K562 (cell line): ENCODE measurements around the gene SHFL. TPM values are rescaled to one million over a fixed set of nuclear protein-coding genes. Genes with fewer than 3 reads are reported as not detected.
A peak's percentile ranks its signal among the peaks of the same experiment; 100 is the strongest.

ENCODE experiments used
- ARID2 ChIP-seq: fragments of 450-650 bp; IDR thresholded peaks from 2 replicates; pipeline ENCODE4 v1.6.1; 2017; ENCODE audit warnings: antibody characterized with exemption, mild to moderate bottlenecking
- MEF2D ChIP-seq: conservative IDR thresholded peaks from 2 replicates; pipeline ENCODE4 v1.6.1; 2016; ENCODE audit warnings: low read depth, missing genetic modification characterization, missing compliant biosample characterization
- MYNN ChIP-seq, 2 experiments: sonication (generic); formaldehyde crosslinking in 1 of 2; IDR thresholded peaks; 2 replicates each; pipeline versions ENCODE4 v1.5.0 to v1.6.1; 2016 to 2020; ENCODE audit warnings: antibody characterized with exemption in 1 of 2, missing genetic modification reagents in 1 of 2
- NR3C1 ChIP-seq: sonication (generic); formaldehyde crosslinking; IDR thresholded peaks from 2 replicates; pipeline ENCODE4 v1.8.1; 2022; ENCODE audit warnings: missing genetic modification reagents
- NUFIP1 ChIP-seq: fragments of 450-650 bp; IDR thresholded peaks from 2 replicates; pipeline ENCODE4 v1.6.1; 2018; ENCODE audit not compliant: partially characterized antibody
- SMARCA4 ChIP-seq: fragments of 450-650 bp; IDR thresholded peaks from 2 replicates; pipeline ENCODE4 v1.6.1; 2016
- SMARCC2 ChIP-seq: fragments of 450-650 bp; IDR thresholded peaks from 2 replicates; pipeline ENCODE4 v1.6.1; 2017; ENCODE audit warnings: antibody characterized with exemption, moderate library complexity, mild to moderate bottlenecking, low read depth
- SREBF2 ChIP-seq: sonication (generic); formaldehyde crosslinking; IDR thresholded peaks from 2 replicates; pipeline ENCODE4 v1.4.0; 2020; ENCODE audit warnings: mild to moderate bottlenecking, missing genetic modification reagents
- TBP ChIP-seq: optimal IDR thresholded peaks from 2 replicates; pipeline ENCODE3; 2011; ENCODE audit warnings: low read depth, low read length, improper control_type of control experiment
- TRIM28 ChIP-seq: fragments of 450-650 bp; IDR thresholded peaks from 2 replicates; pipeline ENCODE4 v1.6.1; 2017
- ZNF232 ChIP-seq: sonication (generic); formaldehyde crosslinking; IDR thresholded peaks from 2 replicates; pipeline ENCODE4 v1.8.0; 2022; ENCODE audit warnings: mild to moderate bottlenecking, missing genetic modification reagents
- ZNF431 ChIP-seq: sonication (generic); formaldehyde crosslinking; IDR thresholded peaks from 2 replicates; pipeline ENCODE4 v1.8.0; 2022; ENCODE audit warnings: mild to moderate bottlenecking, missing genetic modification reagents
- polyA plus RNA-seq, 8 experiments: library from polyadenylated mRNA; depleted of rRNA in 4 of 8; stranded (reverse) in 5 of 8; unstranded in 3 of 8; fragments of >200 nt; fragmentation: Nextera tagmentation in 2 of 8; fragmentation: Illumina TruSeq in 1 of 8; extraction: Ambion mirVana in 2 of 8; extraction: Trizol in 1 of 8; gene quantifications; 2 replicates each; pipeline versions ENCODE4 v1.2.1 to v1.2.3, GENCODE V29; 2011 to 2014; ENCODE audit warnings: inconsistent platforms in 1 of 8, missing spikeins in 1 of 8
- total RNA-seq, 7 experiments: library from RNA; depleted of rRNA in 6 of 7; stranded (reverse); fragments of >200 nt in 6 of 7; fragmentation: Illumina TruSeq in 2 of 7; extraction: Trizol in 2 of 7; gene quantifications; 2 replicates each; pipeline versions ENCODE4 v1.2.1 to v1.2.3, GENCODE V29; 2011 to 2021; ENCODE audit warnings: low replicate concordance in 1 of 7
- TF ChIP-seq, protein P1 (sequence below): fragments of 250-450 bp; sonication (Bioruptor Pico); IDR thresholded peaks from 2 replicates; pipeline ENCODE4 v1.5.0; 2020; ENCODE audit warnings: mild to moderate bottlenecking, borderline replicate concordance
- TF ChIP-seq, protein P2 (sequence below): sonication (generic); formaldehyde crosslinking; IDR thresholded peaks from 2 replicates; pipeline ENCODE4 v1.8.1; 2023; ENCODE audit warnings: mild to moderate bottlenecking, missing genetic modification reagents
- TF ChIP-seq, protein P3 (sequence below): fragments of 250-450 bp; sonication (Bioruptor Pico); IDR thresholded peaks from 2 replicates; pipeline ENCODE4 v1.5.1; 2021; ENCODE audit warnings: mild to moderate bottlenecking
- TF ChIP-seq, protein P4 (sequence below): fragments of 250-450 bp; sonication (Bioruptor Pico); IDR thresholded peaks from 2 replicates; pipeline ENCODE4 v1.5.0; 2021
- TF ChIP-seq, protein P5 (sequence below): fragments of 250-450 bp; sonication (Bioruptor Pico); IDR thresholded peaks from 2 replicates; pipeline ENCODE4 v1.5.0; 2021; ENCODE audit warnings: mild to moderate bottlenecking, moderate library complexity

SHFL gene
- total and polyA plus RNA-seq, 9 of the 15 experiments (the other 6 are each of a cell fraction or from before 2014, with no cell fraction given): 1.5 to 25.7 (median 13.0) TPM

DNA sequence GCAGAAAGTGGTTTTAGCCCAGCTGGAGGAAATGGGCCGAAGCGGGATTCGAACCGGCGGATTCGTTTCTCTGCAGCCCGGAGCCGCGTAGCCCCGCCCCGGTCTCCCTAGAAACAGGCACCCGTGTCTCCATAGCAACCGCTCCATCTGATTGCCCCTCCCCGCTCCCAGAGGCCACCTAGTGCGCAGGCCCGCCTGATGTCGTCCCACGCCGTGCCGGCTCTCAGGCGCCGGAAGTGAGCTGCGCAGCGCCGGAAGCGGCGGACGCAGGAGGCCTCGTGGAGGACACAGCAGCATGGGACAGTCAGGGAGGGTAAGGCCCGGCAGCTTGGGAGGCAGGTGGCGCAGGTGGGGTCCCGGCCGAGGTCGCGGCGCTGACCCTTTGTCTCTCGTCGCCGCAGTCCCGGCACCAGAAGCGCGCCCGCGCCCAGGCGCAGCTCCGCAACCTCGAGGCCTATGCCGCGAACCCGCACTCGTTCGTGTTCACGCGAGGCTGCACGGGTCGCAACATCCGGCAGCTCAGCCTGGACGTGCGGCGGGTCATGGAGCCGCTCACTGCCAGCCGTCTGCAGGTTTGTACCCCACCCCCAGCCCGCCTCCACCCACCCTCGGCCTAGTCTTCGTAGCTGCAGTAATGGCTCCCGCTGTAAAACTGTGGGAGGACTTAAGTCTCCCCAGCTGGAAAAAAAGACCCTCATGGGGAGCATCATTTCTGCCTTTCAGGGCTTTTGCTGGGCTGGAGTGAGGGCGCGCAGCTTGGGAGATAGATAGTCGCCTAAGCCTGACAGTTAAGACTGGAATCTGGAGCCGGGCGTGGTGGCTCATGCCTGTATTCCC is 20.2 kb downstream of the SHFL start, which contains the start of gene PPAN (continued):
- TF ChIP-seq SMARCC2 (no peak), ZNF431 (no peak), NR3C1 (CRISPR knock-in tag) (peak; percentile 75), ARID2 (no peak), TBP (no peak), SREBF2 (CRISPR knock-in tag) (no peak), ZNF232 (CRISPR knock-in tag) (no peak), TRIM28 (no peak), MEF2D (no peak), SMARCA4 (no peak), MYNN (IDR thresholded peaks at IDR 0.05) (peak; percentile 99), MYNN (CRISPR knock-in tag; IDR thresholded peaks at IDR 0.05) (no peak), NUFIP1 (no peak)
- TF ChIP-seq, protein P1, sequence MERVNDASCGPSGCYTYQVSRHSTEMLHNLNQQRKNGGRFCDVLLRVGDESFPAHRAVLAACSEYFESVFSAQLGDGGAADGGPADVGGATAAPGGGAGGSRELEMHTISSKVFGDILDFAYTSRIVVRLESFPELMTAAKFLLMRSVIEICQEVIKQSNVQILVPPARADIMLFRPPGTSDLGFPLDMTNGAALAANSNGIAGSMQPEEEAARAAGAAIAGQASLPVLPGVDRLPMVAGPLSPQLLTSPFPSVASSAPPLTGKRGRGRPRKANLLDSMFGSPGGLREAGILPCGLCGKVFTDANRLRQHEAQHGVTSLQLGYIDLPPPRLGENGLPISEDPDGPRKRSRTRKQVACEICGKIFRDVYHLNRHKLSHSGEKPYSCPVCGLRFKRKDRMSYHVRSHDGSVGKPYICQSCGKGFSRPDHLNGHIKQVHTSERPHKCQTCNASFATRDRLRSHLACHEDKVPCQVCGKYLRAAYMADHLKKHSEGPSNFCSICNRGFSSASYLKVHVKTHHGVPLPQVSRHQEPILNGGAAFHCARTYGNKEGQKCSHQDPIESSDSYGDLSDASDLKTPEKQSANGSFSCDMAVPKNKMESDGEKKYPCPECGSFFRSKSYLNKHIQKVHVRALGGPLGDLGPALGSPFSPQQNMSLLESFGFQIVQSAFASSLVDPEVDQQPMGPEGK (CRISPR knock-in tag): no peak
- TF ChIP-seq, protein P2, sequence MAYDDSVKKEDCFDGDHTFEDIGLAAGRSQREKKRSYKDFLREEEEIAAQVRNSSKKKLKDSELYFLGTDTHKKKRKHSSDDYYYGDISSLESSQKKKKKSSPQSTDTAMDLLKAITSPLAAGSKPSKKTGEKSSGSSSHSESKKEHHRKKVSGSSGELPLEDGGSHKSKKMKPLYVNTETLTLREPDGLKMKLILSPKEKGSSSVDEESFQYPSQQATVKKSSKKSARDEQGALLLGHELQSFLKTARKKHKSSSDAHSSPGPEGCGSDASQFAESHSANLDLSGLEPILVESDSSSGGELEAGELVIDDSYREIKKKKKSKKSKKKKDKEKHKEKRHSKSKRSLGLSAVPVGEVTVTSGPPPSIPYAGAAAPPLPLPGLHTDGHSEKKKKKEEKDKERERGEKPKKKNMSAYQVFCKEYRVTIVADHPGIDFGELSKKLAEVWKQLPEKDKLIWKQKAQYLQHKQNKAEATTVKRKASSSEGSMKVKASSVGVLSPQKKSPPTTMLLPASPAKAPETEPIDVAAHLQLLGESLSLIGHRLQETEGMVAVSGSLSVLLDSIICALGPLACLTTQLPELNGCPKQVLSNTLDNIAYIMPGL: peak; percentile 81; the same call in 1 of the 2 replicates
- TF ChIP-seq, protein P3, sequence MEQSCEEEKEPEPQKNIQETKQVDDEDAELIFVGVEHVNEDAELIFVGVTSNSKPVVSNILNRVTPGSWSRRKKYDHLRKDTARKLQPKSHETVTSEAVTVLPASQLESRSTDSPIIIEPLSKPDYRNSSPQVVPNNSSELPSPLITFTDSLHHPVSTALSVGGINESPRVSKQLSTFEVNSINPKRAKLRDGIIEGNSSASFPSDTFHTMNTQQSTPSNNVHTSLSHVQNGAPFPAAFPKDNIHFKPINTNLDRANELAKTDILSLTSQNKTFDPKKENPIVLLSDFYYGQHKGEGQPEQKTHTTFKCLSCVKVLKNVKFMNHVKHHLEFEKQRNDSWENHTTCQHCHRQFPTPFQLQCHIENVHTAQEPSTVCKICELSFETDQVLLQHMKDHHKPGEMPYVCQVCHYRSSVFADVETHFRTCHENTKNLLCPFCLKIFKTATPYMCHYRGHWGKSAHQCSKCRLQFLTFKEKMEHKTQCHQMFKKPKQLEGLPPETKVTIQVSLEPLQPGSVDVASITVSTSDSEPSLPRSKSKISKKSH (CRISPR knock-in tag): no peak
- TF ChIP-seq, protein P4, sequence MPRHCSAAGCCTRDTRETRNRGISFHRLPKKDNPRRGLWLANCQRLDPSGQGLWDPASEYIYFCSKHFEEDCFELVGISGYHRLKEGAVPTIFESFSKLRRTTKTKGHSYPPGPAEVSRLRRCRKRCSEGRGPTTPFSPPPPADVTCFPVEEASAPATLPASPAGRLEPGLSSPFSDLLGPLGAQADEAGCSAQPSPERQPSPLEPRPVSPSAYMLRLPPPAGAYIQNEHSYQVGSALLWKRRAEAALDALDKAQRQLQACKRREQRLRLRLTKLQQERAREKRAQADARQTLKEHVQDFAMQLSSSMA (CRISPR knock-in tag): no peak
- TF ChIP-seq, protein P5, sequence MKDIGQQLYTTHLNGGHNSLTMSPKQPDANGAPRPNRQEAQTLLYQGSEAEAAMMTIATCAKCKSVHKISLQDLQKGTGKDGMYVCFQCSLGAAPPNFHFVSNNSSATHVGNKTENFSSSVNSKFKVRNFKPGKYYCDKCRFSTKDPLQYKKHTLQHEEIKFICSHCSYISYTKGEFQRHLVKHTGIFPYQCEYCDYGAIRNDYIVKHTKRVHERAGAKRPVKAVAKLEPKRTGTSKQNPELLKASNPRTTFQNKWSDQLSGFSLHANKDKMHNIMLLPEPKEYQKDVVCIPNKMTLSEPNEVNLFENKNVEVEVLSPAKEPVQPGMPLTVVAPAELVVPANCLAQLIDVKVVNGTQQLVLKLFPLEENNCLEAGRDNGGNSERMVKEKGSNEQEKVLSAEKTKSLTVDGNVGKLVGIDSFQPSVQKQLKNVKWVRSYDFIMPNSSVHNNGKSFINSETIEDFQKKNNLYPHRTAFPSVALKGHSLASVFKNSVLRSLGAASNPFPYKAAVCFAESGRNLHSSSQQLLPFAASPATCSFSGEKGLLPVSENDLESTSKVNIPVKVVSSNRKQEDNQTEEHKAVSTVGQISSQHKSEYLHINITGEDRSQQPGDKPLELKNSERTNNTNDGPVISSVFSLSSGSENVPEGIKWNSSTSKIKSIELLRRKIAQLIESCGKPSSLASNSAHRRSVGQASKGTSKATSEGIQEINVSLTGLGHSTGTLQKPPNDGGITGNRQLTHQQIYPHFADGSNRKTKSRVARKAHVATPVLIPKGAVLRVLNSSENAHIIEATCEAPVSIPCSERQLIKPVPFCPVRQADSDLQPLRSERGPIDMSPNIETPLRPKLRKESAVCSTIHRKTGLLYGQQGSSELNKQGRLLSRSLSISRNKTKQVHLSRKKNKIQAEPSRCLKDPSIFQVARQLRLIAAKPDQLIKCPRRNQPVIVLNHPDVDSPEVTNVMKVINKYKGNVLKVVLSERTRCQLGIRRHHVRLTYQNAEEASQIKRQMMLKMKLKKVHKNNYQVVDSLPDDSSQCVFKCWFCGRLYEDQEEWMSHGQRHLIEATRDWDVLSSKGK (CRISPR knock-in tag): no peak
